HepG2 (cell line): Measurements from ENCODE around the gene SRRM2. TPM values are rescaled to one million over a fixed set of nuclear protein-coding genes. Genes with fewer than 3 reads are reported as not detected.
A peak's percentile ranks its signal among the peaks of the same experiment; 100 is the strongest.

Source experiments
- ARNT2 ChIP-seq: sonication (generic); formaldehyde crosslinking; IDR thresholded peaks from 2 replicates; pipeline ENCODE4 v1.8.0; 2022; ENCODE audit warnings: mild to moderate bottlenecking, low read depth, missing genetic modification reagents, moderate library complexity
- GATAD2A ChIP-seq: IDR thresholded peaks from 2 replicates; pipeline ENCODE4 v1.6.1; 2016
- MEF2D ChIP-seq: sonication (generic); formaldehyde crosslinking; IDR thresholded peaks from 2 replicates; pipeline ENCODE4 v1.5.1; 2020; ENCODE audit warnings: mild to moderate bottlenecking, missing genetic modification reagents
- PRPF4 ChIP-seq: fragments of 200-400 bp; formaldehyde crosslinking; IDR thresholded peaks from 2 replicates; pipeline ENCODE4 v1.6.1; 2016; ENCODE audit warnings: low read length, low read depth; ENCODE audit not compliant: poor library complexity, severe bottlenecking
- RBM22 ChIP-seq: fragments of 200-400 bp; formaldehyde crosslinking; optimal IDR thresholded peaks from 2 replicates; pipeline ENCODE3; 2017; ENCODE audit warnings: mild to moderate bottlenecking, low read length, moderate library complexity
- ZBTB42 ChIP-seq: sonication (generic); formaldehyde crosslinking; IDR thresholded peaks from 2 replicates; pipeline ENCODE4 v1.5.0; 2020; ENCODE audit warnings: mild to moderate bottlenecking, missing genetic modification reagents
- ZNF263 ChIP-seq: sonication (generic); formaldehyde crosslinking; IDR thresholded peaks from 2 replicates; pipeline ENCODE4 v1.4.0; 2020; ENCODE audit warnings: missing genetic modification reagents
- ZNF30 ChIP-seq: sonication (generic); formaldehyde crosslinking; IDR thresholded peaks from 2 replicates; pipeline ENCODE4 v1.5.0; 2020; ENCODE audit warnings: mild to moderate bottlenecking, missing genetic modification reagents
- ZUFSP ChIP-seq: sonication (generic); formaldehyde crosslinking; IDR thresholded peaks from 2 replicates; pipeline ENCODE4 v1.9.0; 2021; ENCODE audit warnings: missing genetic modification reagents, mild to moderate bottlenecking, borderline replicate concordance
- polyA plus RNA-seq, 8 experiments: library from polyadenylated mRNA; depleted of rRNA in 3 of 8; stranded (reverse) in 7 of 8; unstranded in 1 of 8; fragments of >200 nt; fragmentation: Illumina TruSeq in 4 of 8; extraction: Trizol in 4 of 8; gene quantifications; 2 replicates each; pipeline versions ENCODE4 v1.2.1 to v1.2.3, GENCODE V29; 2011 to 2016; ENCODE audit warnings: low read depth in 4 of 8, missing spikeins in 1 of 8, mixed read lengths in 1 of 8; ENCODE audit not compliant: insufficient read depth in 1 of 8
- total RNA-seq, 5 experiments: library from RNA; depleted of rRNA; stranded (reverse); fragments of >200 nt; fragmentation: Illumina TruSeq; extraction: Trizol; gene quantifications; 2 replicates each; pipeline ENCODE4 v1.2.3, GENCODE V29; 2016; ENCODE audit warnings: low read depth in 1 of 5
- TF ChIP-seq, protein P1 (sequence below): sonication (generic); formaldehyde crosslinking; IDR thresholded peaks from 2 replicates; pipeline ENCODE4 v1.4.0; 2020; ENCODE audit warnings: missing genetic modification reagents
- TF ChIP-seq, protein P2 (sequence below): sonication (generic); formaldehyde crosslinking; IDR thresholded peaks from 2 replicates; pipeline ENCODE4 v1.4.0; 2020; ENCODE audit warnings: missing genetic modification reagents

SRRM2 gene
- total and polyA plus RNA-seq, 2 of the 13 experiments (the other 11 are each of a cell fraction or from before 2014, with no cell fraction given) = 50.4 to 112 TPM

- TF ChIP-seq, protein P1, sequence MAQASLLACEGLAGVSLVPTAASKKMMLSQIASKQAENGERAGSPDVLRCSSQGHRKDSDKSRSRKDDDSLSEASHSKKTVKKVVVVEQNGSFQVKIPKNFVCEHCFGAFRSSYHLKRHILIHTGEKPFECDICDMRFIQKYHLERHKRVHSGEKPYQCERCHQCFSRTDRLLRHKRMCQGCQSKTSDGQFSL (CRISPR knock-in tag) = no peak
- TF ChIP-seq RBM22 (peak; percentile 66), MEF2D (no peak), ZUFSP (CRISPR knock-in tag) (no peak), GATAD2A (CRISPR knock-in tag) (no peak), ZBTB42 (no peak), ARNT2 (CRISPR knock-in tag) (no peak; the same call in 1 of the 2 replicates), ZNF30 (CRISPR knock-in tag) (peak; percentile 10; the same call in 1 of the 2 replicates), ZNF263 (CRISPR knock-in tag) (peak; percentile 68), PRPF4 (no peak)
- TF ChIP-seq, protein P2, sequence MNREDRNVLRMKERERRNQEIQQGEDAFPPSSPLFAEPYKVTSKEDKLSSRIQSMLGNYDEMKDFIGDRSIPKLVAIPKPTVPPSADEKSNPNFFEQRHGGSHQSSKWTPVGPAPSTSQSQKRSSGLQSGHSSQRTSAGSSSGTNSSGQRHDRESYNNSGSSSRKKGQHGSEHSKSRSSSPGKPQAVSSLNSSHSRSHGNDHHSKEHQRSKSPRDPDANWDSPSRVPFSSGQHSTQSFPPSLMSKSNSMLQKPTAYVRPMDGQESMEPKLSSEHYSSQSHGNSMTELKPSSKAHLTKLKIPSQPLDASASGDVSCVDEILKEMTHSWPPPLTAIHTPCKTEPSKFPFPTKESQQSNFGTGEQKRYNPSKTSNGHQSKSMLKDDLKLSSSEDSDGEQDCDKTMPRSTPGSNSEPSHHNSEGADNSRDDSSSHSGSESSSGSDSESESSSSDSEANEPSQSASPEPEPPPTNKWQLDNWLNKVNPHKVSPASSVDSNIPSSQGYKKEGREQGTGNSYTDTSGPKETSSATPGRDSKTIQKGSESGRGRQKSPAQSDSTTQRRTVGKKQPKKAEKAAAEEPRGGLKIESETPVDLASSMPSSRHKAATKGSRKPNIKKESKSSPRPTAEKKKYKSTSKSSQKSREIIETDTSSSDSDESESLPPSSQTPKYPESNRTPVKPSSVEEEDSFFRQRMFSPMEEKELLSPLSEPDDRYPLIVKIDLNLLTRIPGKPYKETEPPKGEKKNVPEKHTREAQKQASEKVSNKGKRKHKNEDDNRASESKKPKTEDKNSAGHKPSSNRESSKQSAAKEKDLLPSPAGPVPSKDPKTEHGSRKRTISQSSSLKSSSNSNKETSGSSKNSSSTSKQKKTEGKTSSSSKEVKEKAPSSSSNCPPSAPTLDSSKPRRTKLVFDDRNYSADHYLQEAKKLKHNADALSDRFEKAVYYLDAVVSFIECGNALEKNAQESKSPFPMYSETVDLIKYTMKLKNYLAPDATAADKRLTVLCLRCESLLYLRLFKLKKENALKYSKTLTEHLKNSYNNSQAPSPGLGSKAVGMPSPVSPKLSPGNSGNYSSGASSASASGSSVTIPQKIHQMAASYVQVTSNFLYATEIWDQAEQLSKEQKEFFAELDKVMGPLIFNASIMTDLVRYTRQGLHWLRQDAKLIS (CRISPR knock-in tag) = no peak
Observed at GRCh38 chr16:2777903-2778629, 25.6 kb downstream of the SRRM2 start (continued).
